Neutrophil (primary cell): Measurements from ENCODE around the gene NAPSA.

Experiments
- H3K27ac ChIP-seq: fragments of 200-600 bp; sonication (generic); 2 replicates; pipeline ENCODE4 v1.5.1; 2016; ENCODE audit warnings: mild to moderate bottlenecking, moderate library complexity
- H3K27me3 ChIP-seq: fragments of 200-600 bp; sonication (generic); 2 replicates; pipeline ENCODE4 v1.6.0; 2016; ENCODE audit warnings: mild to moderate bottlenecking
- H3K36me3 ChIP-seq: fragments of 200-600 bp; sonication (generic); 2 replicates; pipeline ENCODE4 v1.5.1; 2017
- H3K4me1 ChIP-seq, 2 experiments: fragments of 200-600 bp in 1 of 2; sonication (generic) in 1 of 2; 1 replicate in 1 of 2; 2 replicates in 1 of 2; pipeline versions ENCODE4 v1.5.1 to v1.6.1; 2013 to 2016; ENCODE audit warnings: low read depth in 1 of 2, low read length in 1 of 2, mild to moderate bottlenecking in 1 of 2, moderate library complexity in 1 of 2; ENCODE audit not compliant: control insufficient read depth in 1 of 2, insufficient read depth in 1 of 2
- H3K4me3 ChIP-seq, 2 experiments: fragments of 200-600 bp in 1 of 2; sonication (generic) in 1 of 2; 1 replicate in 1 of 2; 2 replicates in 1 of 2; pipeline ENCODE4 v1.5.1; 2013 to 2016; ENCODE audit warnings: low read depth in 1 of 2, low read length in 1 of 2, mild to moderate bottlenecking in 1 of 2, moderate library complexity in 1 of 2
- H3K9me3 ChIP-seq: fragments of 200-600 bp; sonication (generic); 2 replicates; pipeline ENCODE4 v1.5.1; 2016
- TF ChIP-seq, protein P1 (sequence below): fragments of 200-600 bp; sonication (generic); IDR thresholded peaks from 2 replicates; pipeline ENCODE4 v1.5.1; 2016; ENCODE audit warnings: antibody characterized with exemption

Gene NAPSA

GRCh38 chr19:50311723-50312635 lies 53.5 kb downstream of the NAPSA start:
- Histone ChIP-seq H3K36me3 (no peaks in the 10 kb centered on the region), H3K27me3 (peaks cover 99% of the 10 kb centered on the region), H3K9me3 (no peaks in the 10 kb centered on the region), H3K4me3 (no peak overlapping the region), H3K27ac (no peak overlapping the region), H3K4me1 (no peaks in the 10 kb centered on the region)
- TF ChIP-seq, protein P1, sequence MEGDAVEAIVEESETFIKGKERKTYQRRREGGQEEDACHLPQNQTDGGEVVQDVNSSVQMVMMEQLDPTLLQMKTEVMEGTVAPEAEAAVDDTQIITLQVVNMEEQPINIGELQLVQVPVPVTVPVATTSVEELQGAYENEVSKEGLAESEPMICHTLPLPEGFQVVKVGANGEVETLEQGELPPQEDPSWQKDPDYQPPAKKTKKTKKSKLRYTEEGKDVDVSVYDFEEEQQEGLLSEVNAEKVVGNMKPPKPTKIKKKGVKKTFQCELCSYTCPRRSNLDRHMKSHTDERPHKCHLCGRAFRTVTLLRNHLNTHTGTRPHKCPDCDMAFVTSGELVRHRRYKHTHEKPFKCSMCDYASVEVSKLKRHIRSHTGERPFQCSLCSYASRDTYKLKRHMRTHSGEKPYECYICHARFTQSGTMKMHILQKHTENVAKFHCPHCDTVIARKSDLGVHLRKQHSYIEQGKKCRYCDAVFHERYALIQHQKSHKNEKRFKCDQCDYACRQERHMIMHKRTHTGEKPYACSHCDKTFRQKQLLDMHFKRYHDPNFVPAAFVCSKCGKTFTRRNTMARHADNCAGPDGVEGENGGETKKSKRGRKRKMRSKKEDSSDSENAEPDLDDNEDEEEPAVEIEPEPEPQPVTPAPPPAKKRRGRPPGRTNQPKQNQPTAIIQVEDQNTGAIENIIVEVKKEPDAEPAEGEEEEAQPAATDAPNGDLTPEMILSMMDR = no peak

DNA sequence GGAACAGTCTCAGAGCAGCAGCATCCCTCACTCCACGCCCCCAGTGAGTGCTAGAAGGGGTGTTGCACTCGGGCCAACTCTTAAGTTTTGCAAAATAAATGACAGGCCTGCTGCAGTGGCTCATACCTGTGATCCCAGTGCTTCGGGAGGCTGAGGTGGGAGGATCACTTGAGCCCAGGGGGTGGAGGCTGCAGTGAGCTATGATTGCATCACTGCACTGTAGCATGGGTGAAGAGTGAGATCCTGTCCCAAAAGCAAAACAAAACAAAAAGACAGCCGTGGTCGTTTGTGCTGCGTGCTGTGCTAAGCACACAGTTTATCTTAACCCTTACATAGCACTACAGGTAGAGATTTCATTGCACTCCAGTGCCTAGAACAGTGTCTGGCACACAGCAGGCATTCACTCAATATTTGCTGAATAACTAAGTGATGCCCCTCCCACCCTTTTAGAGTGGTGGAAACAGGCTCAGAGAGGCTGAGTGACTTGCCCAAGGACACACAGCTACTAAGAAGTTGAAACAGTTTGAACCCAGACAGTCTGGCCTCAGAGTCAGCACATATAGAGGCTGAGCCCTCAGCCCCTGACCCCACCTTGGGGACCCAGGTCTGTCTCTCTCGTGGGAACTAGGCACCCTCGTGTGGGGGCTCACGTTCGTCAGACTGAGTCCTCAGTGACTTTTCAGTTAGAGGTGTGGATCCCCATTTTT lies 54.5 kb downstream of the NAPSA start:
- Histone ChIP-seq H3K4me3 (no peak overlapping the region), H3K36me3 (no peaks in the 10 kb centered on the region), H3K27ac (no peak overlapping the region), H3K4me1 (no peaks in the 10 kb centered on the region), H3K9me3 (no peaks in the 10 kb centered on the region), H3K27me3 (peaks cover 90% of the 10 kb centered on the region)
- TF ChIP-seq, protein P1 = no peak

GRCh38 chr19:50309396-50310125 lies 55.9 kb downstream of the NAPSA start:
- Histone ChIP-seq H3K27me3 (peaks cover 77% of the 10 kb centered on the region), H3K4me3 (no peak overlapping the region), H3K9me3 (no peaks in the 10 kb centered on the region), H3K4me1 (no peaks in the 10 kb centered on the region), H3K36me3 (no peaks in the 10 kb centered on the region), H3K27ac (no peak overlapping the region)
- TF ChIP-seq, protein P1 = no peak

GRCh38 chr19:50308991-50309390 lies 56.4 kb downstream of the NAPSA start:
- Histone ChIP-seq H3K4me3 (no peak overlapping the region), H3K36me3 (no peaks in the 10 kb centered on the region), H3K4me1 (no peaks in the 10 kb centered on the region), H3K27ac (no peak overlapping the region), H3K9me3 (no peaks in the 10 kb centered on the region), H3K27me3 (peaks cover 74% of the 10 kb centered on the region)
- TF ChIP-seq, protein P1 = no peak
